Activated CD4-positive, alpha-beta memory T cell treated with anti-CD3 and anti-CD28 coated beads, Interleukin-2, amount 10 ng/mL, durations not matched to agents 7 days and 5 days (primary cell): ENCODE results near the gene PEPD. TPM values are rescaled to one million over a fixed set of nuclear protein-coding genes. Genes with fewer than 3 reads are reported as not detected.

Experiments used
- CTCF ChIA-PET: fragments of 350-600 bp; sonication (Branson Sonifier 250); formaldehyde crosslinking; loops from one replicate; lab custom pipeline; 2021; ENCODE audit warnings: antibody characterized with exemption, inconsistent platforms; lab: Charles Lee
- POLR2A ChIA-PET: fragments of 350-600 bp; sonication (Branson Sonifier 250); formaldehyde crosslinking; loops from one replicate; lab custom pipeline; 2021; ENCODE audit warnings: antibody characterized with exemption; lab: Charles Lee
- DNase-seq: peaks from one replicate; pipeline ENCODE4 v3.0.0-alpha.2; 2020
- H3K27ac Mint-ChIP-seq: one replicate; pipeline ENCODE4 v1.8.0; 2021; ENCODE audit warnings: mild to moderate bottlenecking, mixed read lengths
- H3K27me3 Mint-ChIP-seq: one replicate; pipeline ENCODE4 v1.8.0; 2021; ENCODE audit warnings: mixed read lengths
- H3K36me3 Mint-ChIP-seq: one replicate; pipeline ENCODE4 v1.8.0; 2021; ENCODE audit warnings: low read depth, mixed read lengths
- H3K4me1 Mint-ChIP-seq: one replicate; pipeline ENCODE4 v1.8.0; 2021; ENCODE audit warnings: mixed read lengths
- H3K4me3 Mint-ChIP-seq: one replicate; pipeline ENCODE4 v1.8.0; 2021; ENCODE audit warnings: mild to moderate bottlenecking, mixed read lengths
- H3K9me3 Mint-ChIP-seq: one replicate; pipeline ENCODE4 v1.8.0; 2021; ENCODE audit warnings: mixed read lengths
- total RNA-seq, 2 experiments: library from RNA; stranded (reverse); gene quantifications; one replicate each; pipeline ENCODE4 v1.2.3, GENCODE V29; 2021

PEPD gene
- total RNA-seq, 2 experiments from 2014 or later = 33.3 to 36.6 TPM

GRCh38 chr19:33370783-33371182 lies 150.8 kb downstream of the PEPD start:
- CTCF ChIA-PET = no interaction called here
- peaks cover 13% of the 10 kb centered on the region for H3K36me3 Mint-ChIP-seq
- H3K9me3 Mint-ChIP-seq = no peaks in the 10 kb centered on the region

GRCh38 chr19:33368074-33368864 lies 153.3 kb downstream of the PEPD start:
- Mint-ChIP-seq H3K27ac (no peak overlapping the region), H3K4me3 (no peak overlapping the region), H3K9me3 (no peaks in the 10 kb centered on the region), H3K27me3 (peaks cover 21% of the 10 kb centered on the region), H3K4me1 (peaks cover 8% of the 10 kb centered on the region), H3K36me3 (no peaks in the 10 kb centered on the region)
- POLR2A ChIA-PET = no interaction called here
- CTCF ChIA-PET = interaction anchor here (0.7 kb wide), 1 partner anchor 48 kb away, joined by 3 read pairs; no protein-coding TSS in a partner anchor
- DNase-seq = no peak

More at GRCh38 chr19:33370783-33371182, 150.8 kb downstream of the PEPD start:
- Mint-ChIP-seq H3K4me3 (no peak overlapping the region), H3K27ac (no peak overlapping the region), H3K4me1 (peaks cover 25% of the 10 kb centered on the region), H3K27me3 (peaks cover 19% of the 10 kb centered on the region)
- POLR2A ChIA-PET = interaction anchor here (5.9 kb wide), 1 partner anchor 194 kb away, joined by 46 read pairs; no protein-coding TSS in a partner anchor
- no peak for DNase-seq

GRCh38 chr19:33366897-33367296 lies 154.7 kb downstream of the PEPD start:
- peaks cover 24% of the 10 kb centered on the region for H3K27me3 Mint-ChIP-seq
- DNase-seq = no peak
- H3K27ac Mint-ChIP-seq = no peak overlapping the region
- ChIA-PET POLR2A (no interaction called here), CTCF (interaction anchor here (0.7 kb wide), 1 partner anchor 675 kb away, joined by 3 read pairs; no protein-coding TSS in a partner anchor)
- no peaks in the 10 kb centered on the region for H3K36me3 Mint-ChIP-seq
- no peaks in the 10 kb centered on the region for H3K9me3 Mint-ChIP-seq
- no peaks in the 10 kb centered on the region for H3K4me1 Mint-ChIP-seq
- no peak overlapping the region for H3K4me3 Mint-ChIP-seq

GRCh38 chr19:33366127-33366526 lies 155.5 kb downstream of the PEPD start:
- Mint-ChIP-seq H3K36me3 (no peaks in the 10 kb centered on the region), H3K27ac (no peak overlapping the region), H3K9me3 (no peaks in the 10 kb centered on the region), H3K4me1 (no peaks in the 10 kb centered on the region), H3K4me3 (no peak overlapping the region), H3K27me3 (peaks cover 24% of the 10 kb centered on the region)
- ChIA-PET CTCF (no interaction called here), POLR2A (no interaction called here)
- DNase-seq = no peak

- DNase-seq = no peak
- H3K36me3 Mint-ChIP-seq = no peaks in the 10 kb centered on the region
- CTCF ChIA-PET = no interaction called here
- no peaks in the 10 kb centered on the region for H3K9me3 Mint-ChIP-seq
- H3K4me3 Mint-ChIP-seq = no peak overlapping the region
- peaks cover 24% of the 10 kb centered on the region for H3K27me3 Mint-ChIP-seq
- POLR2A ChIA-PET = no interaction called here
- H3K27ac Mint-ChIP-seq = no peak overlapping the region
- no peaks in the 10 kb centered on the region for H3K4me1 Mint-ChIP-seq
Observed at GRCh38 chr19:33365691-33366090, 155.9 kb downstream of the PEPD start.

GRCh38 chr19:33363476-33363875 lies 158.1 kb downstream of the PEPD start:
- POLR2A ChIA-PET = no interaction called here
- Mint-ChIP-seq H3K4me1 (no peaks in the 10 kb centered on the region), H3K4me3 (no peak overlapping the region), H3K27me3 (peaks cover 26% of the 10 kb centered on the region), H3K36me3 (no peaks in the 10 kb centered on the region), H3K27ac (no peak overlapping the region), H3K9me3 (no peaks in the 10 kb centered on the region)
- CTCF ChIA-PET = no interaction called here
- DNase-seq = no peak

- no peaks in the 10 kb centered on the region for H3K4me1 Mint-ChIP-seq
- POLR2A ChIA-PET = interaction anchor here (0.5 kb wide), 1 partner anchor 204 kb away, joined by 3 read pairs; no protein-coding TSS in a partner anchor
- DNase-seq = no peak
- no peak overlapping the region for H3K4me3 Mint-ChIP-seq
- H3K36me3 Mint-ChIP-seq = no peaks in the 10 kb centered on the region
- no peak overlapping the region for H3K27ac Mint-ChIP-seq
- H3K9me3 Mint-ChIP-seq = no peaks in the 10 kb centered on the region
- H3K27me3 Mint-ChIP-seq = peaks cover 21% of the 10 kb centered on the region
- CTCF ChIA-PET = interaction anchor here (0.5 kb wide), 1 partner anchor 225 kb away, joined by 3 read pairs; no protein-coding TSS in a partner anchor
Observed at GRCh38 chr19:33362508-33363228, 158.9 kb downstream of the PEPD start.

GRCh38 chr19:33359581-33359980 lies 162.0 kb downstream of the PEPD start:
- no peaks in the 10 kb centered on the region for H3K4me1 Mint-ChIP-seq
- no peak for DNase-seq
- H3K27me3 Mint-ChIP-seq = peaks cover 16% of the 10 kb centered on the region
- H3K9me3 Mint-ChIP-seq = peaks cover 7% of the 10 kb centered on the region
- CTCF ChIA-PET = interaction anchor here (1.2 kb wide), 1 partner anchor 183 kb away, joined by 3 read pairs; no protein-coding TSS in a partner anchor
- no peaks in the 10 kb centered on the region for H3K36me3 Mint-ChIP-seq
- no peak overlapping the region for H3K4me3 Mint-ChIP-seq
- H3K27ac Mint-ChIP-seq = no peak overlapping the region
- POLR2A ChIA-PET = no interaction called here

GRCh38 chr19:33358408-33358807 lies 163.2 kb downstream of the PEPD start:
- peaks cover 16% of the 10 kb centered on the region for H3K27me3 Mint-ChIP-seq
- H3K4me3 Mint-ChIP-seq = no peak overlapping the region
- no peaks in the 10 kb centered on the region for H3K4me1 Mint-ChIP-seq
- POLR2A ChIA-PET = interaction anchor here (0.5 kb wide), 1 partner anchor 607 kb away, joined by 3 read pairs; no protein-coding TSS in a partner anchor
- H3K9me3 Mint-ChIP-seq = peaks cover 7% of the 10 kb centered on the region
- no peaks in the 10 kb centered on the region for H3K36me3 Mint-ChIP-seq
- no peak for DNase-seq
- H3K27ac Mint-ChIP-seq = no peak overlapping the region
- CTCF ChIA-PET = interaction anchor here (1.2 to 1.6 kb wide), 2 partner anchors 20 to 181 kb away, joined by 3 read pairs; no protein-coding TSS in a partner anchor

GRCh38 chr19:33357556-33357955 lies 164.0 kb downstream of the PEPD start:
- no peak for DNase-seq
- ChIA-PET POLR2A (no interaction called here), CTCF (interaction anchor here (1.6 kb wide), 1 partner anchor 21 kb away, joined by 3 read pairs; no protein-coding TSS in a partner anchor)
- Mint-ChIP-seq H3K27ac (no peak overlapping the region), H3K9me3 (peaks cover 7% of the 10 kb centered on the region), H3K27me3 (peaks cover 15% of the 10 kb centered on the region), H3K4me1 (no peaks in the 10 kb centered on the region), H3K36me3 (no peaks in the 10 kb centered on the region), H3K4me3 (no peak overlapping the region)

GRCh38 chr19:33355535-33355934 lies 166.1 kb downstream of the PEPD start:
- no peak overlapping the region for H3K27ac Mint-ChIP-seq
- ChIA-PET POLR2A (no interaction called here), CTCF (no interaction called here)
- no peaks in the 10 kb centered on the region for H3K4me1 Mint-ChIP-seq
- no peak overlapping the region for H3K4me3 Mint-ChIP-seq
- no peak for DNase-seq
- H3K9me3 Mint-ChIP-seq = peaks cover 7% of the 10 kb centered on the region
- peaks cover 15% of the 10 kb centered on the region for H3K27me3 Mint-ChIP-seq
- no peaks in the 10 kb centered on the region for H3K36me3 Mint-ChIP-seq

GRCh38 chr19:33350538-33351309 lies 170.9 kb downstream of the PEPD start:
- no peak overlapping the region for H3K4me3 Mint-ChIP-seq
- no peaks in the 10 kb centered on the region for H3K36me3 Mint-ChIP-seq
- ChIA-PET POLR2A (no interaction called here), CTCF (interaction anchor here (0.6 kb wide), 1 partner anchor 378 kb away, joined by 5 read pairs; no protein-coding TSS in a partner anchor)
- H3K27me3 Mint-ChIP-seq = peaks cover 11% of the 10 kb centered on the region
- peaks cover 5% of the 10 kb centered on the region for H3K9me3 Mint-ChIP-seq
- no peaks in the 10 kb centered on the region for H3K4me1 Mint-ChIP-seq
- H3K27ac Mint-ChIP-seq = no peak overlapping the region
- no peak for DNase-seq
